Karpas-422 (cell line): ENCODE results near the gene HCRT. TPM values are rescaled to one million over a fixed set of nuclear protein-coding genes. Genes with fewer than 3 reads are reported as not detected.

Experiments used
- DNase-seq: peaks from one replicate; pipeline ENCODE4 v3.0.0-alpha.2; 2015
- H2AFZ ChIP-seq: fragments of 200-600 bp; sonication (generic); 2 replicates; pipeline ENCODE4 v1.6.1; 2014; ENCODE audit warnings: antibody characterized with exemption, low read length, mixed read lengths
- H3K27ac ChIP-seq: fragments of 200-600 bp; sonication (generic); 2 replicates; pipeline ENCODE4 v1.5.1; 2014; ENCODE audit warnings: mild to moderate bottlenecking, low read length, moderate library complexity
- H3K27me3 ChIP-seq: fragments of 200-600 bp; sonication (generic); 2 replicates; pipeline ENCODE4 v1.6.1; 2014; ENCODE audit warnings: low read length, mixed read lengths
- H3K36me3 ChIP-seq: fragments of 200-600 bp; sonication (generic); 2 replicates; pipeline ENCODE4 v1.6.1; 2014; ENCODE audit warnings: low read length, mixed read lengths; ENCODE audit not compliant: insufficient read depth
- H3K4me1 ChIP-seq: fragments of 200-600 bp; sonication (generic); 2 replicates; pipeline ENCODE4 v1.6.1; 2014; ENCODE audit warnings: mild to moderate bottlenecking, low read length, mixed read lengths
- H3K4me2 ChIP-seq: fragments of 200-600 bp; sonication (generic); 2 replicates; pipeline ENCODE4 v1.6.1; 2014; ENCODE audit warnings: low read length, low read depth, mild to moderate bottlenecking; ENCODE audit not compliant: poor library complexity, severe bottlenecking
- H3K4me3 ChIP-seq: fragments of 200-600 bp; sonication (generic); 2 replicates; pipeline ENCODE4 v1.5.1; 2014; ENCODE audit warnings: mild to moderate bottlenecking, antibody characterized with exemption, low read length, mixed read lengths
- H3K79me2 ChIP-seq: fragments of 200-600 bp; sonication (generic); 2 replicates; pipeline ENCODE4 v1.6.1; 2014; ENCODE audit warnings: mild to moderate bottlenecking, low read length, mixed read lengths
- H3K9ac ChIP-seq: fragments of 200-600 bp; sonication (generic); 2 replicates; pipeline ENCODE4 v1.6.0; 2014; ENCODE audit warnings: low read length
- H3K9me2 ChIP-seq: fragments of 200-600 bp; sonication (generic), shearing (Covaris generic); replicated peaks from 2 replicates; pipeline ENCODE4 v1.6.0; 2014; ENCODE audit warnings: mild to moderate bottlenecking, low read length, moderate library complexity; ENCODE audit not compliant: insufficient read depth
- H3K9me3 ChIP-seq: fragments of 300-700, 200-600 bp; sonication (generic); 2 replicates; pipeline ENCODE4 v1.6.1; 2014; ENCODE audit warnings: low read length, mixed read lengths
- H4K20me1 ChIP-seq: fragments of 200-600 bp; sonication (generic); 2 replicates; pipeline ENCODE4 v1.6.1; 2014; ENCODE audit warnings: mild to moderate bottlenecking, antibody characterized with exemption, low read length, low read depth; ENCODE audit not compliant: insufficient read depth
- total RNA-seq: library from RNA; depleted of rRNA; stranded (reverse); fragments of >200 nt; shearing (Covaris generic); gene quantifications from 2 replicates; pipeline ENCODE4 v1.2.3, GENCODE V29; 2014; ENCODE audit warnings: low replicate concordance

Gene HCRT
- total RNA-seq, 1 experiment from 2014 or later, result not detected

- peaks cover 41% of the 10 kb centered on the region; the same call in 1 of the 2 replicates for H3K36me3 ChIP-seq
- no peaks in the 10 kb centered on the region for H3K9me3 ChIP-seq
- no peak overlapping the region for H3K9ac ChIP-seq
- H3K4me3 ChIP-seq, result no peak overlapping the region
- H3K79me2 ChIP-seq, result no peaks in the 10 kb centered on the region
- peak; percentile 27 for DNase-seq
- H3K9me2 ChIP-seq, result no peaks in the 10 kb centered on the region
- no peak overlapping the region for H3K4me2 ChIP-seq
- no peaks in the 10 kb centered on the region for H3K4me1 ChIP-seq
- H3K27me3 ChIP-seq, result no peaks in the 10 kb centered on the region
- H4K20me1 ChIP-seq, result no peaks in the 10 kb centered on the region
- H2AFZ ChIP-seq, result no peak overlapping the region
- no peak overlapping the region for H3K27ac ChIP-seq
These were observed 17.4 kb upstream of the HCRT start for GRCh38 chr17:42202696-42203095.

- Histone ChIP-seq H3K4me2 (no peak overlapping the region), H4K20me1 (no peaks in the 10 kb centered on the region), H3K9ac (no peak overlapping the region), H3K4me1 (no peaks in the 10 kb centered on the region), H3K4me3 (no peak overlapping the region), H3K27me3 (no peaks in the 10 kb centered on the region), H3K27ac (no peak overlapping the region), H3K9me3 (no peaks in the 10 kb centered on the region), H3K79me2 (no peaks in the 10 kb centered on the region), H2AFZ (no peak overlapping the region), H3K9me2 (no peaks in the 10 kb centered on the region), H3K36me3 (peaks cover 39% of the 10 kb centered on the region; the same call in 1 of the 2 replicates)
- DNase-seq, result no peak
These were observed 16.9 kb upstream of the HCRT start for GRCh38 chr17:42202159-42202558.

- H3K36me3 ChIP-seq, result peaks cover 37% of the 10 kb centered on the region; the same call in 1 of the 2 replicates
- H3K4me2 ChIP-seq, result no peak overlapping the region
- H4K20me1 ChIP-seq, result no peaks in the 10 kb centered on the region
- peak; percentile 4 for DNase-seq
- H3K4me1 ChIP-seq, result no peaks in the 10 kb centered on the region
- H3K79me2 ChIP-seq, result no peaks in the 10 kb centered on the region
- H3K9me2 ChIP-seq, result no peaks in the 10 kb centered on the region
- no peak overlapping the region for H3K4me3 ChIP-seq
- H3K9ac ChIP-seq, result no peak overlapping the region
- no peaks in the 10 kb centered on the region for H3K9me3 ChIP-seq
- H3K27me3 ChIP-seq, result no peaks in the 10 kb centered on the region
- no peak overlapping the region for H2AFZ ChIP-seq
- H3K27ac ChIP-seq, result no peak overlapping the region
These were observed 16.2 kb upstream of the HCRT start for GRCh38 chr17:42201458-42201772.

- Histone ChIP-seq H3K27ac (no peak overlapping the region), H3K79me2 (no peaks in the 10 kb centered on the region), H3K27me3 (no peaks in the 10 kb centered on the region), H3K4me3 (no peak overlapping the region), H4K20me1 (no peaks in the 10 kb centered on the region), H2AFZ (no peak overlapping the region), H3K9me3 (no peaks in the 10 kb centered on the region), H3K4me2 (no peak overlapping the region), H3K9me2 (no peaks in the 10 kb centered on the region), H3K9ac (no peak overlapping the region), H3K4me1 (no peaks in the 10 kb centered on the region), H3K36me3 (peaks cover 34% of the 10 kb centered on the region; the same call in 1 of the 2 replicates)
- DNase-seq, result no peak
These were observed 15.6 kb upstream of the HCRT start for GRCh38 chr17:42200706-42201457.

- no peak overlapping the region for H3K9ac ChIP-seq
- H2AFZ ChIP-seq, result no peak overlapping the region
- no peaks in the 10 kb centered on the region for H3K9me2 ChIP-seq
- H4K20me1 ChIP-seq, result no peaks in the 10 kb centered on the region
- peaks cover 25% of the 10 kb centered on the region; the same call in 1 of the 2 replicates for H3K36me3 ChIP-seq
- H3K4me2 ChIP-seq, result no peak overlapping the region
- H3K4me1 ChIP-seq, result no peaks in the 10 kb centered on the region
- DNase-seq, result no peak
- no peak overlapping the region for H3K4me3 ChIP-seq
- H3K27ac ChIP-seq, result no peak overlapping the region
- no peaks in the 10 kb centered on the region for H3K27me3 ChIP-seq
- no peaks in the 10 kb centered on the region for H3K79me2 ChIP-seq
- H3K9me3 ChIP-seq, result no peaks in the 10 kb centered on the region
These were observed 14.3 kb upstream of the HCRT start for GRCh38 chr17:42199416-42200011.

GRCh38 chr17:42198897-42199296 is 13.6 kb upstream of the HCRT start:
- H4K20me1 ChIP-seq, result no peaks in the 10 kb centered on the region
- H3K36me3 ChIP-seq, result peaks cover 21% of the 10 kb centered on the region; the same call in 1 of the 2 replicates
- no peaks in the 10 kb centered on the region for H3K9me3 ChIP-seq
- H2AFZ ChIP-seq, result no peak overlapping the region
- H3K27me3 ChIP-seq, result no peaks in the 10 kb centered on the region
- no peaks in the 10 kb centered on the region for H3K79me2 ChIP-seq
- H3K4me1 ChIP-seq, result peaks cover 3% of the 10 kb centered on the region
- DNase-seq, result no peak
- no peak overlapping the region for H3K9ac ChIP-seq
- no peak overlapping the region for H3K27ac ChIP-seq
- H3K4me2 ChIP-seq, result no peak overlapping the region
- H3K9me2 ChIP-seq, result no peaks in the 10 kb centered on the region
- H3K4me3 ChIP-seq, result no peak overlapping the region

GRCh38 chr17:42197564-42198156 is 12.4 kb upstream of the HCRT start:
- H3K4me1 ChIP-seq, result peaks cover 15% of the 10 kb centered on the region
- H2AFZ ChIP-seq, result no peak overlapping the region
- peaks cover 13% of the 10 kb centered on the region; the same call in 1 of the 2 replicates for H3K36me3 ChIP-seq
- no peak overlapping the region for H3K4me2 ChIP-seq
- H3K9me3 ChIP-seq, result no peaks in the 10 kb centered on the region
- H3K9ac ChIP-seq, result no peak overlapping the region
- H3K9me2 ChIP-seq, result no peaks in the 10 kb centered on the region
- no peak overlapping the region for H3K4me3 ChIP-seq
- no peaks in the 10 kb centered on the region for H3K27me3 ChIP-seq
- H4K20me1 ChIP-seq, result no peaks in the 10 kb centered on the region
- no peaks in the 10 kb centered on the region for H3K79me2 ChIP-seq
- DNase-seq, result no peak
- no peak overlapping the region for H3K27ac ChIP-seq
